ENCODE measurements around the gene CARMIL1. TPM values are rescaled to one million over a fixed set of nuclear protein-coding genes. Genes with fewer than 3 reads are reported as not detected.

The CARMIL1 gene
- total RNA-seq, 3 donors from 2014 or later, result 23.6 to 53.0 (median 33.5) TPM

DNA sequence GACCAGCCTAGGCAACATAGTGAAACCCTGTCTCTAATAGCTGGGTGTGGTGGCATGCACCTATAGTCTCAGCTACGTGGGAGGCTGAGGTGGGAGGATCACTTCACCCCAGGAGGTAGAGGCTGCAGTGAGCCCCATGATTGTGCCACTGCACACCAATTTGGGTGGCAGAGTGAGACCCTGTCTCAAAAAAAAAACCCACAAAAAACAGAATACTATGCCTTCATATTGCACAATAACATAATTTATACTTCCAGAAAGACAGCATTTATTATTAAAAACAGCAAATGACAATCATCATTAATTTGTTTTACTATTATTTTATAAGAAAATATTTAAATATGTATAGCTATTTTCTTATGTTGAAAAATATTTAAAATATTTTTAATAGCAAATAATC is 30.0 kb upstream of the CARMIL1 start:
- no peaks in the 10 kb centered on the region for H3K36me3 ChIP-seq
- TF ChIP-seq POLR2AphosphoS5 (IDR thresholded peaks at IDR 0.05), result no peak
- no peak for TF ChIP-seq CTCF (IDR thresholded peaks at IDR 0.05)
- TF ChIP-seq POLR2A (IDR thresholded peaks at IDR 0.05), result no peak
- H3K4me3 ChIP-seq, result no peak overlapping the region
- H3K27ac ChIP-seq, result no peak overlapping the region
- H3K27me3 ChIP-seq, result no peaks in the 10 kb centered on the region
- no peak for DNase-seq (ENCODE audit: low spot score in 2 of 2)
- no peaks in the 10 kb centered on the region for H3K4me1 ChIP-seq
- H3K9me3 ChIP-seq, result no peaks in the 10 kb centered on the region
- intact Hi-C loops (cut with DNase I; ENCODE audit: low total_unique reads), result no loop called here

- no peaks in the 10 kb centered on the region for H3K9me3 ChIP-seq
- H3K36me3 ChIP-seq, result no peaks in the 10 kb centered on the region
- H3K27me3 ChIP-seq, result no peaks in the 10 kb centered on the region
- no peak overlapping the region for H3K27ac ChIP-seq
- no peak for TF ChIP-seq POLR2A (IDR thresholded peaks at IDR 0.05)
- TF ChIP-seq POLR2AphosphoS5 (IDR thresholded peaks at IDR 0.05), result no peak
- TF ChIP-seq CTCF (IDR thresholded peaks at IDR 0.05), result no peak
- no peaks in the 10 kb centered on the region for H3K4me1 ChIP-seq
- DNase-seq (ENCODE audit: low spot score in 2 of 2), result no peak
- intact Hi-C loops (cut with DNase I; ENCODE audit: low total_unique reads), result no loop called here
- H3K4me3 ChIP-seq, result no peak overlapping the region
Measured at GRCh38 chr6:25250878-25251277, 28.3 kb upstream of the CARMIL1 start.

GRCh38 chr6:25251426-25251825 is 27.7 kb upstream of the CARMIL1 start:
- intact Hi-C loops (cut with DNase I; ENCODE audit: low total_unique reads), result no loop called here

DNA sequence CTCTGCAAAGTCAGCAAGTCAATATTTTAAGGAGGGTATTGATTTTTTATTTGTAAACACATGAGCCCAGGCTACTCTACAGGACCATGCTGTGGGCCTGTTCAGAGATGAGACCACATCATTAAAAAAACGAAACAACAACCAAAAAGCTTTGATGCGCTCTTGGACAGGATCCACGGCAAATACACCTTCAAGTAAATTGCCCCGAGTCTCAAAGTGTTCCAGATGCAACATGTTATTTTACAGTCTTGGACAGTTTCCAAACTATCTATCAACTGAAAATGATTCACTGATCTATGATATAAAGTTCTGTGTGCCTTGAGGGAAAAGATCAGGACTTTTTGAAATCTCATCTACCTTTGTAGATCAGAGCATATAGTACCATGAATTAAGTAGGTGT is 25.8 kb upstream of the CARMIL1 start:
- TF ChIP-seq POLR2A (IDR thresholded peaks at IDR 0.05) (no peak), CTCF (IDR thresholded peaks at IDR 0.05) (no peak), POLR2AphosphoS5 (IDR thresholded peaks at IDR 0.05) (no peak)
- Histone ChIP-seq H3K9me3 (no peaks in the 10 kb centered on the region), H3K27me3 (no peaks in the 10 kb centered on the region), H3K36me3 (no peaks in the 10 kb centered on the region), H3K4me1 (no peaks in the 10 kb centered on the region), H3K27ac (no peak overlapping the region), H3K4me3 (no peak overlapping the region)
- intact Hi-C loops (cut with DNase I; ENCODE audit: low total_unique reads), result no loop called here
- DNase-seq (ENCODE audit: low spot score in 2 of 2), result no peak

More at GRCh38 chr6:25251426-25251825, 27.7 kb upstream of the CARMIL1 start:
- Histone ChIP-seq H3K9me3 (no peaks in the 10 kb centered on the region), H3K4me1 (no peaks in the 10 kb centered on the region), H3K27ac (no peak overlapping the region), H3K4me3 (no peak overlapping the region), H3K27me3 (no peaks in the 10 kb centered on the region), H3K36me3 (no peaks in the 10 kb centered on the region)
- no peak for DNase-seq (ENCODE audit: low spot score in 2 of 2)
- TF ChIP-seq POLR2AphosphoS5 (IDR thresholded peaks at IDR 0.05) (no peak), CTCF (IDR thresholded peaks at IDR 0.05) (no peak), POLR2A (IDR thresholded peaks at IDR 0.05) (no peak)

DNA sequence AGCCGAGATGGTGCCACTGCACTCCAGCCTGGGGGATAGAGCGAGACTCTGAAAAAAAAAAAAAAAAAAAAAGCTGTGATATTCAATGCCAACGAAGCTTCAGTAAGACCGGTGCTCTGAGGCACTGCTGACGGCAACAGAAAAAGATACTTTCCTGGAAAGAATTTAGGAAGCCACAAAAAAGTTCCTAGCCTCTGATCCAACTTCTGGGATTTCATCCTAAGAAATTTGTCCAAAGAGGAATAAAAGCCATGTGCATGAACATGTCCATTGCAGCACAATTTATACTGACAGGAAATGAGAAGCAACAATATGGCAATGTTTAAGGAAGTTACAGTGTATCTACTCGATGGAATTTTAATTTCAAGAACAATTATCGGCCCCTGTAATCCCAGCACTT is 24.5 kb upstream of the CARMIL1 start:
- Histone ChIP-seq H3K27me3 (no peaks in the 10 kb centered on the region), H3K4me3 (no peak overlapping the region), H3K36me3 (no peaks in the 10 kb centered on the region), H3K27ac (no peak overlapping the region), H3K4me1 (no peaks in the 10 kb centered on the region), H3K9me3 (no peaks in the 10 kb centered on the region)
- DNase-seq (ENCODE audit: low spot score in 2 of 2), result no peak
- intact Hi-C loops (cut with DNase I; ENCODE audit: low total_unique reads), result loop anchor here (5.0 kb wide), 1 partner anchor 312 kb away; no protein-coding TSS in a partner anchor
- TF ChIP-seq CTCF (IDR thresholded peaks at IDR 0.05), result no peak
- no peak for TF ChIP-seq POLR2AphosphoS5 (IDR thresholded peaks at IDR 0.05)
- no peak for TF ChIP-seq POLR2A (IDR thresholded peaks at IDR 0.05)

Data from breast epithelium (tissue), 4 donors.